GM19395 (cell line): Measurements from ENCODE around the gene HTT.
"Not testable (repeated sequence)": the region's sequence is repeated elsewhere in the genome, so short reads cannot be mapped to it uniquely, and the experiment has no call there.

Experiments
- ATAC-seq: cut with Tn5 transposase; IDR thresholded peaks from one replicate; pipeline ENCODE4 v1.9.1; 2021; ENCODE audit warnings: mild to moderate bottlenecking, moderate library complexity; ENCODE audit not compliant: unreplicated experiment

The HTT gene

GRCh38 chr4:3044870-3045819 is 29.3 kb upstream of the HTT start:
- ATAC-seq = no peak

GRCh38 chr4:3046162-3046561 is 28.3 kb upstream of the HTT start:
- no peak for ATAC-seq

- no peak for ATAC-seq
Observed at GRCh38 chr4:3046623-3047022, 27.9 kb upstream of the HTT start.

- ATAC-seq = peak; percentile 83
Observed at GRCh38 chr4:3047464-3048286, 26.8 kb upstream of the HTT start.

- not testable (repeated sequence) for ATAC-seq
Observed at GRCh38 chr4:3051141-3051897, 23.2 kb upstream of the HTT start.

- ATAC-seq = no peak
Observed at GRCh38 chr4:3054169-3054759, 20.2 kb upstream of the HTT start.

- no peak for ATAC-seq
Observed at GRCh38 chr4:3059943-3060342, 14.5 kb upstream of the HTT start.

- ATAC-seq = no peak
Observed at GRCh38 chr4:3060946-3061345, 13.5 kb upstream of the HTT start.

- no peak for ATAC-seq
Observed at GRCh38 chr4:3062471-3062870, 12.0 kb upstream of the HTT start.

GRCh38 chr4:3065551-3065950 is 8.9 kb upstream of the HTT start:
- no peak for ATAC-seq

- ATAC-seq = no peak
Observed at GRCh38 chr4:3066836-3067400, 7.6 kb upstream of the HTT start.

GRCh38 chr4:3067473-3068001 is 6.9 kb upstream of the HTT start:
- no peak for ATAC-seq

- ATAC-seq = no peak
Observed at GRCh38 chr4:3069661-3070199, 4.8 kb upstream of the HTT start.

- no peak for ATAC-seq
Observed at GRCh38 chr4:3070709-3071500, 3.6 kb upstream of the HTT start.

GRCh38 chr4:3071811-3072210 is 2.7 kb upstream of the HTT start:
- ATAC-seq = no peak

- no peak for ATAC-seq
Observed at GRCh38 chr4:3073158-3074077, 1.1 kb upstream of the HTT start.

GRCh38 chr4:3074846-3075651 is 568 bp downstream of the HTT start:
- ATAC-seq = peak; percentile 6
